NCI-H460 (cell line): ENCODE measurements around the gene NETO2. TPM values are rescaled to one million over a fixed set of nuclear protein-coding genes. Genes with fewer than 3 reads are reported as not detected.
"Not testable (repeated sequence)": the region's sequence is repeated elsewhere in the genome, so short reads cannot be mapped to it uniquely, and the experiment has no call there.

Experiments used
- DNase-seq: peaks from one replicate; pipeline ENCODE4 v3.0.0-alpha.2; 2016; ENCODE audit warnings: low read depth; ENCODE audit errors: extremely low read depth
- total RNA-seq: library from RNA; depleted of rRNA; stranded (reverse); fragments of >200 nt; shearing (Covaris generic); gene quantifications from 2 replicates; pipeline ENCODE4 v1.2.3, GENCODE V29; 2014

NETO2 gene
- total RNA-seq, 1 experiment from 2014 or later: 80.8 TPM

- no peak for DNase-seq
Observed at GRCh38 chr16:47136099-47136842, 7.5 kb downstream of the NETO2 start.

DNA sequence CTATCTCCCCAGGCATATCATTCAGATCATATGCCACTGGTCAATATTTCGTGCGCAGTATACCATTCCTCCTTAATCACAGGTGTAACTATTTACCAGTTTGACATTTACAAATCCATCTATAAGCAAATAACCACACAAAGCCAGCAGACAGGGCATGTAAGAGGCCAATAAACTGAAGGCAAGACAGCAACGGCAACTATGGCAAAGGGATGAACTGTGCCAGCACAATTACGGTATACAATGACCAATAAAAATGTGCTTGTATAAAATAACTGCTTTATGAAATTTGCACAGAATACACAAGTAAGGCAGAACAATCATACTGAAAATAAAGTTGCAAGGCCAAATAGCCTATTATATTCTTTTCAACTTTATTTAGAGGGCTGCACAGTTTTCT lies 9.2 kb downstream of the NETO2 start:
- DNase-seq: no peak

GRCh38 chr16:47132308-47132707 lies 11.4 kb downstream of the NETO2 start:
- DNase-seq: no peak

DNA sequence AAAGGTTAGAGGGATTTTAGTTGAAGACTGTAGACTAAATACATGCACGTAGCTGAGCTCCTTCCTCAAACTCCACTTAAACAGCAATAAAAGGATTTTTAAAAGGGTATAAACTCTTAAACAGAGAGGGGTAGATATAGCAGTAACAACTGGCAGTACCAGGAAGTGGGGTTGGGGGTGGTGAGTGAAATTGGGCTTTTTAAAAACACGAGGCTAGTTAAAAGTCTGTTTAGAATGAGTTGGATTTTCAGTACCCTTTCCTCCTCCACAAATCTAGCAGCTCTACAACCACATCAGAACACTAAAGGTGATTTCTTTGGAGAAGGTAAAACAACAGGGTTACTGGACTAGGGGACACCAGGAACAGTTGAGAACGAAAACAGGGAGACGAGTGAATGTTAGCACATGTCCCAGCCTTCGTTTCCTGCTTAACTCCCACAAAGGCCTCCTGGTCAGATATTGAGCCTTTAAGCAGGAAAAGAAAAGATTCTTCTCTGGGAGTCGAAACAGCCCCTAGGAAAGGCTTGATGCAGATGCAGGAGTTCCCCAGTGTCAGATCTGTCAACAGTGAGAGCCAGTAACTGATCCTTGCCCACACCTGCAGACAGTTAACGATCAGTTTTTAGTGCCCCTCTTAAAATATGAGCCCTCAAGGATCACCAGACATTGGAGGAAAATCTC lies 13.8 kb downstream of the NETO2 start:
- DNase-seq: no peak

- no peak for DNase-seq
Observed at GRCh38 chr16:47127541-47127940, 16.2 kb downstream of the NETO2 start.

DNA sequence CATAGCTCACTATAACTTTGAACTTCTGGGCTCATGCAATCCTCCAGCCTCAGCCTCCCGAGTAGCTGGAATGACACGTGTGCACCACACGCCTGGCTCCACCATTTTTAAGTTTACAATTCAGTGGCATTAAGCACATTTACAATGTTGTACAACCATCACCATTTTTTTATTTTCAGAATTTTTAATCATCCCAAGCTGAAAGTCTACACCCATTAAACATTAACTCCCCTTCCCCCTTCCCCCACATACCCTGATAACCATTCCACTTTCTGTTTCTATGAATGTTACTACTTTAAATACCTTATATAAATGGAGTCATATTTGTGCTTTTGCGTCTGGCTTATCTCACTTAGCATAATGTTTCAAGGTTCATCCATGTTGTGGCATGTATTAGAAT lies 18.0 kb downstream of the NETO2 start:
- DNase-seq: no peak

DNA sequence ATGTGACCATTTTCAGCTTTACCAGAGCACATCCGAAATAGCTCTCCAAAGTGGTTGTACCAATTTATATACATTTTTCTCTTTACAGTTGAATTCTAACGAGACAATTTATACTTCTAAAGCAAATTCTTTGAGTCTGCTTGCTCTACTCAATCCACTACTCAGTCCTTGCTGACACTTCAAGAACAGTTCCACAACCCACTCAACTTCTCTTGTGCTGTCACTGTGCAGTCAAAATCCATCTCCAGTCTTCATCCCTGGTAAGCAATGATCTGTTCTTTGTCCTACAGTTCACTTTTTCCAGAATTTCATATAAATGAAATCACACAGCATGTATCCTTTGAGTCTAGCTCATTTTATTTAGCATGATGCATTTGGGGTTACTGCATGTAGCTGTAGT lies 30.6 kb downstream of the NETO2 start:
- no peak for DNase-seq

DNA sequence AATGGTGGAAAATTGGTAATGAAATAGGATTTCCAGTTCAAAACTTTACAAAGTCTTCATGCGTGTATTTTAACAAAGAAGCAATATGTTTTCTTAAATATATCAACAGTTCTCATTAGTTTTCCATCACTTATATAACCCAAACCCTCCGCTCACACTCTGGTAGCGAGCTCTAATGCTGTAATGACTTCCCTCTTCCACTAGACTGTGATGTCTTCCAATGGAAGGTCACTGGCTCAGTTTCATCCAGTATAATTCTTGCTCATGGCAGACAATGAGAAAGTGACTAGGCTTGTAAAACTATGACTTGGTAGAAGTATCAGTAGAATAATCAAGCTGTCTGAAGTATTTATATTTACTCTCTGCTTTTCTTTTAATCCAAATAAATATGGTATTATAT lies 32.8 kb downstream of the NETO2 start:
- no peak for DNase-seq

- DNase-seq: no peak
Observed at GRCh38 chr16:47109361-47109760, 34.4 kb downstream of the NETO2 start.

DNA sequence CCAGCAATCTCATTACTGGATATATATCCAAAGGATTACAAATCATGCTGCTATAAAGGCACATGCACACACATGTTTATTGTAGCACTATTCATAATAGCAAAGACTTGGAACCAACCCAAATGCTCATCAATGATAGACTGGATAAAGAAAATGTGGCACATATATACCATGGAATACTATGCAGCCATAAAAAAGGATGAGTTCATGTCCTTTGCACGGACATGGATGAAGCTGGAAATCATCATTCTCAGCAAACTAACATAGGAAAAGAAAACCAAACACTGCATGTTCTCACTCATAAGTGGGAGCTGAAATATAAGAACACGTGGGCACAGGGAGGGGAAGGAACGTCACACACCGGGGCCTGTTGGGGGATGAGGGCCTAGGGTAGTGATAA lies 40.8 kb downstream of the NETO2 start:
- not testable (repeated sequence) for DNase-seq

- not testable (repeated sequence) for DNase-seq
Observed at GRCh38 chr16:47097154-47097553, 46.6 kb downstream of the NETO2 start.

DNA sequence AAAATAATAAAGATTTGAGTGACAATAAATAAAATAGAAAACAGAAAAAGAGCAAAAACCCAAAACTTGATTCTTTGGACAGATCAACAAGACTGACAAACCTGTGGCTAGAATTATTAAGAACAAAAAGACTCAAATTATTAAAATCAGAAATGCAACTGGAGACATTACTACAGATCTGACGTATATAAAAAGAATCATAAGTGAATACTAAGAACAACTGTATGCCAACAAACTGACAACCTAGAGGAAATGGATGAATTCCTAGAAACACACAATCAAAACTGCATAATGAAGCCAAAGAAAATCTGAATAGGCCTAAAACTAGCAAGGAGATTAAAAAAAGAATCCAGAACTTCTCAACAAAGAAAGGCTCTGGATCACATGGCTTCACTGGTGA lies 47.4 kb downstream of the NETO2 start:
- no peak for DNase-seq

GRCh38 chr16:47084198-47084597 lies 59.5 kb downstream of the NETO2 start:
- DNase-seq: no peak

GRCh38 chr16:47082099-47082865 lies 61.5 kb downstream of the NETO2 start:
- no peak for DNase-seq

DNA sequence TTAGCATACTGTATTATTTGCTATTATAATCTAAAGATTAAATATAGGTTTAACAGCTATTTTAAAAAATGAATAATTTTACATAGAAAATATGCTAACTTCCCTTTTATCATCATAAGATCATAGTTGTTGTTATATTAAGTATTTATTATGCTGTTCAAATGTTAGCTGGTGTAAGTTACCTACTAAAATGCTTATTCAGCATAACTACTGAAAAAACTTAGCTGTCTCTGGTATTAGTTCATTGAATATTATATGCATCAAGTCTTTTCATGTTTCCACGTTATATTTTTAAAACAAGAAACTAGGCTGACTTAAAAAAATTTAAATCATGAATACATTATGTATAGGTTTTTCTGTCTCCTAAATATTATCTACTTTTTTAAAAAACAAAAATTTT lies 62.6 kb downstream of the NETO2 start:
- DNase-seq: no peak

GRCh38 chr16:47079860-47080259 lies 63.9 kb downstream of the NETO2 start:
- DNase-seq: no peak

GRCh38 chr16:47073223-47074155 lies 70.3 kb downstream of the NETO2 start:
- no peak for DNase-seq

DNA sequence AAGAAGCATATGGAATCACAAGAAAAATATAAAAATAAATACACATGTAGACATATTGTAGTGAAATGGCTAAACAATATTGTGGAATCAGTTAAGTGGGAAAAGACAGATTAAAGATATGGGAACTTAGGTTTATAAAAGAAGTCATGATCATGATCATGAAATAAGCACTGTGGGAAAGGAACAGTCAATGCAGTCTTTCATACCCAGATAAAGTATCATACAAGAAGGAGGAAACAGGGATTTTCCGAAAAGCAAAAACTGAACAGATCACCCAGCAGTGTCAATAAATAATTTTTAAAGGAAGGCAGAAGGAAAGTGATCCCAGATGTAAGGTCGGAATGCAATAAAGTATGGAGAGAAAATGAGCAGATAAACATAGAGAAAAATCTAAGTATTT lies 71.6 kb downstream of the NETO2 start:
- no peak for DNase-seq

- no peak for DNase-seq
Observed at GRCh38 chr16:47069841-47070584, 73.7 kb downstream of the NETO2 start.

- no peak for DNase-seq
Observed at GRCh38 chr16:47069313-47069712, 74.4 kb downstream of the NETO2 start.
